GM21447 (cell line): ENCODE data around the gene RHD.
"Not testable (repeated sequence)": the region's sequence is repeated elsewhere in the genome, so short reads cannot be mapped to it uniquely, and the experiment has no call there.

ENCODE experiments used
- ATAC-seq: cut with Tn5 transposase; IDR thresholded peaks from one replicate; pipeline ENCODE4 v1.9.1; 2021; ENCODE audit not compliant: unreplicated experiment

RHD gene

DNA sequence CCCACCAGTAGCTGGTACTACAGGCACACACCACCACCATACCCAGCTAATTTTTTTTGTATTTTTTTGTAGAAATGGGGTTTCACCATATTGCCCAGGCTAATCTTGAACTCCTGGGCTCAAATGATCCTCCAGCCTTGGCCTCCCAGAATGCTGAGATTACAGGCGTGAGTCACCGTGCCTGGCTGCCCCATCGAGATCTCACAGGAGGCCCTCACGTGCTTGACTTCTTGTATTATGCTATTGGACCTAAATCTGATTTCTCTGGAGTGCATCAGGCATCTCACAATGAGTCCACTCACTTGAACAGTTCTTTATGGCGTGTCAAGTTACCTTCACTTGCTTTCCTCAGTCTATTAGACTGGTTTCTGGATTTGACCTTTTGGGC is 15.7 kb upstream of the RHD start:
- ATAC-seq, result no peak

DNA sequence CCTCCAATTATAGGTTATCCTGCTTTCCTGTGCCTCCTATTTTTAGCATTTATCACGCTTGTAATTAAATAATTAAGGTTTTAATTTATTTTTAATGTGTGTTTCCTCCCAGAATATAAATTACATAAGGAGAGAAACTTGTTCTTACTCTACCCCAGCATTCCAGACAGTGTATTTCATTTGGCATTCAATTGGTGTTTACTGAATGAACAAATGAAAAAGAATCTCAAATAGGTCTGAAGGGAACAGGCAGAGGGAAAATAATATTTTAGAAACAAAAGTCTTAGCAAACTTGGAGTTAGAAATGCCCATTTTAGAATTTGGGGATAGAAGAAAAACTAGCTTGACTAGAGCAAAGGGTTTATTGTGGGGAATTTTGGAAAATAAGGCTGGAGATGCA is 15.1 kb upstream of the RHD start:
- ATAC-seq, result no peak

DNA sequence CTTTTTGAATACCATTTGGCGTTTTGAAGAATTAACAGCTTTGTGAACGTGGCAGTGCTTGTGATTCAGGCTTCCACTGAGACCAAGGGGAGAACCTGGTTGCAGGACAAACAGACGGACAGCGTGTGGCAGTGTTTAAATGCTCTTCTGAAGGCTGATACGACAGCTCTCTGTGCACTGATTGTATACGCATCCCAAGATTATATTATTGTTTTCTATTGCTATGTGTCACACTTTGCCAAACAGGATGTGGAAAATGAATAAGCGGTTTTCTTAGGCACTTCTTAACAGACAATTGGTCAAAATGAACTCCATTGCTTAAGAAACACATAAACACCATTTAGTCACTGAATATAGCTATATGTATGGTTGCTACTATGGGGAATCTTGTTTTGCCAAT is 12.5 kb upstream of the RHD start:
- not testable (repeated sequence) for ATAC-seq

DNA sequence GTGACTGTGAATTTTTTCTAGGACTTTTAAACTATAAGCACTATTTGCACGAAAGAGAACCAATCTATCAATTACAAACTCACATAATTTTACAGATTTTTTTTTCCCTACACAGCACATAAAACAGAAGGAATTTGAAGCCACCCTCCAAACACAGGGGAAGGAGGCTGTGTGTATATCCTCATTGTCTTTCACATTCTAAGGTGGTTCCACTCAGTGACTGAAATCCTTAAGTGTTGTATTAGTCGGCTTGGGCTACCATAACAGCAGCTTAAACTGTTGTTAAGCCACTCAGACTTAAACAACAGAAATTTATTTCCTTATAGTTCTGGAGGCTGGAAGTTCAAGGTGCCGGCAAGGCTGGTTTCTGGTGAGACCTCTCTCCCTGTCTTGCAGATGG is 12.0 kb upstream of the RHD start:
- not testable (repeated sequence) for ATAC-seq

DNA sequence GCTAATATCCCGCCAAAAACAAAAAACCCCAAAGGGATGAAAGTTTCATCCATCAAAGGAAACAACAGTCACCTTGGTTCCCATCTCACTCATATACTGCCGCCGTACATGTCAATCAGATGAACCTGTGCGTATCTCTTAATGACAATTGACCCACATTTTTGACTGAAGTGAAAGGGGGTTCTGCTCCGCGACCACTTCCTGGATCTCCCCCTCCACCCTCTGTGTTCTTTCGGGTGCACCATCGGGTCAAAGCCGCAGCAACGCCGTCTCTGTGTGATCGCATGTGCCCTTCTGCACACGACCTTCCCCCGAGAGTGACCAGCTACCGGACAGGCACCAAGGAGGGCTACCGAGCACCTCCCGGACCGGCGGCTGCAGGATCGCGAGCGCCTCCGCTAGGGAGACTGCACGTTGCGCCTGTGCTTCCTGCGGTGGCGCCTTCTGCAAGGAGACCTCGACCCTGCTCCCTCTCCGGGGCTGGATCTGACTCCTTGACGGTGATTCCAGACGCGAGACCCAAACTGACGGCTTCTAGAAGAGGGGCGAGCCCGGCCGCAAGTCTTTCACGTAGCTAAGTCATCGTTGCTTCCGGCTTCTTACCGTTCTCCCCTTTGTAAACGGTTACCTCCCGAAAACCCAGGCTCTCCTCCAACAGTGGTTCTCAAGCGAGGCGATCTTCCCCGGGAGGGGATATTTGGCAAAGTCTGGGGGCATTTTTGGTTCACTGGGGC is 5.6 kb upstream of the RHD start:
- peak; percentile 14 for ATAC-seq

DNA sequence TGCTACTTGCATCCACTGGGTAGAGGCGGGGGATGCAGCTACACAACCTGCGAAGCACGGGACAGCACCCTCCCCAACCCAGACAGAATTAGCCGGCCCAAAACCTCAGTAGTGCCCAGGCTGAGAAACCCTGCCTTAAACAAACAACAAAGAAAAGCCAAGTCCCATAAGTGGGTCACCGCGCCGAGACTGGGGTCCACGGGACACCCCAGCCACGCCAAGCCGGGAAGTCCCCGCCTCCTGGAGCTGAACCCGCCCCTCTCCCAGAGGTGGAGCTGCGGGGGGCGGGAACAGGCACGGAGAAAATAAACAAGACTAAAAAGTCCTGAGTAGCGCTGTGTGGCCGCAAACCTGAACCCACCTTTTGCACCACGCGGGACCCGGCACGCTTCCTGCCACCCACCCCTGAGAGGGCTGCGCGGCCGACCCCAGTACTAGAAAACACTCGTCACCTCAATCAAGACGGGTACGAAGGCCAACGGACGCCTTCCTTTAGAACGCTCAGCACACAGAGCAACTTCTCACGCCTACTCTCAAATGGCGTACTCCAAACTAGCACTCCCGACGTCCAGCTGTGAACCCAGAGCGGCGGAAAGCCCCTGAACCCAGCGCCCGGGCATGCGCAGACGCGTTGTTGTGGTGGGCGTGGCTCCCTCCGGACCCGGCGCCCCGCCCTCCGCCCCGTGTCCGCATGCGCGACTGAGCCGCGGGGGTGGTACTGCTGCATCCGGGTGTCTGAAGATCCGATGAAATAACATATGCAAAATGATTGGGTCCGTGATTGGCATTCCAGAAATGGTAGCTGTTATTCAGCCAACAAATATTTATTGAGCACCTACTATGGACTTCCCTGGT is 4.8 kb upstream of the RHD start:
- peak; percentile 60 for ATAC-seq

DNA sequence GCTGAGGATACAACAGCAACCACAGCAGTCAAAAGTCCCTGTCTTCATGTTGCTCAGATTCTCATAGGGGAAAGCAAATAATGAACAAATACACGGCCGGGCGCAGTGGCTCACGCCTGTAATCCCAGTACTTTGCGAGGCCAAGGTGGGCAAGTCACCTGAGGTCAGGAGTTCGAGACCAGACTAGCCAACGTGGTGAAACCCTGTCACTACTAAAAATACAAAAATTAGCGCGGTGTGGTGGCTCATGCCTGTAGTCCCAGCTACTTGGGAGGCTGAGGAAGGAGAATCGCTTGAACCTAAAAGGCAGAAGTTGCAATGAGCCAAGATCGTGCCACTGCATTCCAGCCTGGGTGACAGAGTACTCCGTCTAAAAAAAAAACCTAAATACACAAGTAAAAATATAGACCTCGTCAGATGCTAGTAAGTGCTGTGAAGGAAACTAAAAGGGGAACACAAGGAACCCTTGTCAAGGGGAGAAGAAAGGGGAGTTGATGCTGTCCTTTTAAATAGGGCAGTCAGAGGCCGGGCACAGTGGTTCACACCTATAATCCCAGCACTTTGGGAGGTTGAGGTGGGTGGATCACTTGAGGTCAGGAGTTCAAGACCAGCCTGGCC is 4.1 kb upstream of the RHD start:
- not testable (repeated sequence) for ATAC-seq

DNA sequence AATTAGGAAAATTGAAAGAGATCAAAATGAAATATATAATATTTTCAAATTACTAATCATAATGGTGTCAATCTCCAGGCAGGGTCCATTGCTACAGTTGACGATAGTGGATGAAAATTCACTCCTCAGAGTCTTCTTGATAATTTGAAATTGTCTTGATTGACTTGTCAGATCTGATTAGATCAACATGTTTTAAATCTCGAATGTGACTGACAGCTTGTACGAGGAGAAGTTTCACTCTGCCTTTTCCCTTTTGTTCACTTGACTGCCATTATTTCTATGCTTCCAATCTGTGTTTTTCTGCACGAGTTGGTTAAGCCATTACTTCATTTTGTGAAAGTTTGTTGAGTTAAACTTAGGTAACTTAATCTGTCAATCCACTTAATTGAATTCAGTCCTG is 3.3 kb downstream of the RHD start:
- not testable (repeated sequence) for ATAC-seq

DNA sequence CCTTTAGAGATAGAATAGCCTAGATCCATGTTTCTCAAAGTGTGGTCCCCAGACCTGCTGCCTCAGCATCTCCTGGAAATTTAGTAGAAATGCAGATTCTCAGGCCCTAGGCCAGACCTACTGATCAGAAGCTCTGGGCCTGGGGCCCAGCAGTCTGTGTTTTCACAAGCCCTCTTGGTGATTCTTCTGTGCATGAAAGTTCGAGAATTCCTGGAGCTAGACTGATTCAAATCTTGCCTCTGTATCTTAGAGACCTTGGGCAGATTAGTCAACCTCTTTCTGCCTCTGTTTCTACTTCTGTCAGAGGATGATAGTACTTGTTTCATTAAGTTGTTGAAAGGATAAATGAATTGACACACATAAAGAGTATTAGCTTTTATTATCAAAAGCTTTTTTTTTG is 5.0 kb downstream of the RHD start:
- ATAC-seq, result not testable (repeated sequence)

DNA sequence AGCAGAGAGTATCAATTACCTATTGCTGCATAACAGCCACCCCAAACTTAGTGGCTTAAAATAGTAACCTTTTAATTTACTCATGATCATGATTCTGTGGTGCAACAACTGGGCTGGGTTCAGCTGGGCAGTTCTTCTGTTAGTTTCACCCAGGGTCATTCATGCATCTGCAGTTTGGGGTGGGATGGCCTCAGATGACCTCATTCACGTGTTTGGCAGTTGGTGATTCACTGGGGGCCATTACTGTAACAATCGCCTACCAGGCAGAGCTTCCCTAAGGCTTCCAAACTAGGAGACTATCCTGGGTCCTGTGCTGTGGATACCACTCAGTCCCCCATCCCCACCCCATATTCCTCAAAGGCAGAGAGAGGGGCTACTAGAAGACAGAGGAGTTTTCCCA is 6.0 kb downstream of the RHD start:
- not testable (repeated sequence) for ATAC-seq

DNA sequence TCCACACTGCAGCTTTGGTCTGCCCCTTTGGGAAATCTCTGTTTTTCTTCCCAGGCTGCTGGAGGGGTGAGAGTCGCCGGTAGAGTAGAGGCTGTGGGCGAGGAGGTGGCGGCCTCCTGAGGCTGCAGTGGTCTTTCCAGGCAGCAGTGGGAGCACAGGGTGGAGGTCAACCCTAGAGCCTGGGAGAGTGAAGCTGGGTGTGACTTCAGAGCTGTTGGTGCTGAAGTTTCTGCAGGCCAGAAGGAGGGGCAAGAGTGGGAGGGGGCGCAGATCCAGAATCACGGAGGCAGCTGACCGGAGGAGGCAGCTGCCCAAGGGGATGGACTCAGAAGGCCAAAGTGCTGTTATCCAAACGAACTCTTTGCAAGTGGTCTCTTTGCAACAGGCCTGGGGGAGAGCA is 6.5 kb downstream of the RHD start:
- ATAC-seq, result not testable (repeated sequence)

DNA sequence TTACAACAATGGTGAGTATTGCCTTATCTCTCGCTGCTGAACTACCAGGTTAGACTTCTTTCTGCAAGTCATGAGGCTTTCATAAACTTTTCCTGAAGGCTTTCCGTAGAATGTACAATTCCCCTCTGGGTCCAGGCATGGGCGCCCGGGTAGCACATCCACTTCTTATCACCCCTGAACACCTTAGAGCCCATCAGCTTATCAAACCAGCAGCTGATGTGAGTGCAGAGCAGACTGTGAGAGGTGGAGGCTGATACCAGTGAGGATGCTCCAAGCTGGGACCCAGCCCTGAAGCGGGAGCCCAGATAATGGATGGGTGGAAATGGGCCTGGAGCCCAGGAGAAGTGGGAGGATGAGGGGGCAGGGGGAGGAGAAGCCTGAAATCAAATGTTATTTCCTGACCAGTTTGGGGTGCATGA is 7.4 kb downstream of the RHD start:
- ATAC-seq, result not testable (repeated sequence)

DNA sequence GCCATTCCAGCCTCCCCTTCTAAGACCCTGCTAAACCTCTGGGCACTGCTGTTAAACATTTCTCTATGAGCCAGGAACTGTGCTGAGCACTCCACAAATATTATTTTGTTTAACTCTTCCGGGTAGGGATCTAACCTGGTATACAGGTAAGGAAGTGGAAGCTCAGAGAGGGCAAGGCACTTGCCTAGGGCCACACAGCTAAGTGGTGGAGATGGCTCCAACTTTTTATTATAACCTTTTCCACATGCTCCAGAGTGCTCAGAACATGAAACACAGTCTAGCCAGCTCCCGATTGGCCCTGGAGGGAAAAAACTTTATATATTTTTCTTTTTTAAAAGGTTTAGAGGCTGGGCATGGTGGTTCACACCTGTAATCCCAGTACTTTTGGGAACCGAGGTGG is 13.6 kb downstream of the RHD start:
- ATAC-seq, result not testable (repeated sequence)

DNA sequence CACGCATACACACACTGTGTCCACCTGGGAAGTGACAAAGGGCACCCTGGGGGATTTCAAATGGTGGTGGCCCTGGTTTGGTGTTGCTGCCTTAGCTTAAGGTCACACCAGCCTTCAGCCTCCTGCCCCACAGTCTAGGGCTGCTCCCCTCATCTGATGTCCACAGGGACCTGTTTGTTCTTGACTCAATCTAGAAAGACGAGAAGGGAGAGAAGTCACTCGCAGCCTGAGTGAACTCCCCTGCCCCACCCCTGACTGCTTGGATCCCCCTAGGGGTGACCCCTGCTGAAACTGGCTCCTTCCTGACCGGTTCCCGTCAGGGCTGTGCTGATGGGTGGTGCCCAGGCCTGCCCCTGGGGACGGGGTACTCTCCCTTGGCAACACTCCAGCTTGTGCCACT is 14.9 kb downstream of the RHD start:
- ATAC-seq, result not testable (repeated sequence)

DNA sequence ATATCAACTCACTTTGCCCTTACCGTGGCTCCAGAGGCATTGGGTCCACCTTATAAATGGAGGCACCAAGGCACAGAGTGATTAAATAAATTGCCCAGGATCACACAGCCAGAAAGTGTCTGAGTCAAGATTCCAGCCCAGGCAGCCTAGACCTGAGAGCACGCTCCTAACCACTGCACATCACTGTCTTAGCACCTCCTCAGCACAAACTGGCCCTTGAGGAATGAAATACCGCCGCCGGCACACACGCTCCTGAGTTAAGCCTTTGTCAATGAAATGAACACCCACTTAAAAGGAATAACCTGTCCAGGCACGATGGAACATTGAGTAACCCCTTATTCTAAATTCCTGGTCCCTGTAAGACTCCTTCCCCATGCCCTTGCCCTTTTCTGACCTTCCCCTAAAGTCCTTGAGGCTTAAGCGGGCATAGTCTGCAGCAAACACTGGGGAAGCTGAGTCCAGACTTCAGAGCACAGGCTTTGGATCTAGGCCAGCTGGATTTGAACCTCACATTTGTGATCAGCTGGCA is 16.3 kb downstream of the RHD start:
- ATAC-seq, result not testable (repeated sequence)

DNA sequence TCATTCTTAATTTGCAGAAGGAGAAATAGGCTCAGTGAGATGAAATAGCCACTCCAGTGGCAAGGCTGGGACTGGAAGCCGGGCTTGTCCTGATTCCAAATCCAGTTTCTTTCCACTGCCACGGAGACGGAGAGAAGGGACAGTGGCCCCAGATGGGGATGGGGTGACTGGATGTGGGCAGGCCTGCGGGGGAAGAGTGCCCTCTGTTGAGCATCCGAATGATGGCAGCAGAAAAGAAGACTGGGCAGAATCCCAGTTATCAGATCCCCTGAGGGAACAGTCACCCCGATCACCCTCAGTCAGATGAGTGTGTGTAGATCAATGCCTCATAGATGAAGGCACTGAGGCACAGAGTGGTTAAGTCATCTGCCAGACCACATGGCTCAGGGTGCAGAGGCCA is 17.7 kb downstream of the RHD start:
- not testable (repeated sequence) for ATAC-seq

DNA sequence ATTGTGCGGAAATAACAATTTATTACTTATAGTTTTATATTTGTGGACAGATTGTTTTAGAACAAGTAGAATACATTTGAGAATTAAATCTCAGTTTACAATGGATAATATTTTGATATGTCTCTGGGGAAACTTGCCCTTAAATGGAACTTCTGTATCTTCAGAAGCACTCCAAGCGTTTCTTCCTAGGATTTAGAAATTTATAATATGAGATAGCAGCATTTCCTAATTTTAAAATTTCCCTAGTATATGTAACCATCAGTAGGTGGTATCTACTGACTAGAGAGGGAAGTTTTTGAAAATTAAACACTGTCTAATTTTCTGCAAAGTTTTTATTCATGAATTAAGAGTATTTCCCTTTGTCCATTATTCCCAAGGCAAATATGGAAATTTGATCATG is 21.1 kb downstream of the RHD start:
- not testable (repeated sequence) for ATAC-seq

DNA sequence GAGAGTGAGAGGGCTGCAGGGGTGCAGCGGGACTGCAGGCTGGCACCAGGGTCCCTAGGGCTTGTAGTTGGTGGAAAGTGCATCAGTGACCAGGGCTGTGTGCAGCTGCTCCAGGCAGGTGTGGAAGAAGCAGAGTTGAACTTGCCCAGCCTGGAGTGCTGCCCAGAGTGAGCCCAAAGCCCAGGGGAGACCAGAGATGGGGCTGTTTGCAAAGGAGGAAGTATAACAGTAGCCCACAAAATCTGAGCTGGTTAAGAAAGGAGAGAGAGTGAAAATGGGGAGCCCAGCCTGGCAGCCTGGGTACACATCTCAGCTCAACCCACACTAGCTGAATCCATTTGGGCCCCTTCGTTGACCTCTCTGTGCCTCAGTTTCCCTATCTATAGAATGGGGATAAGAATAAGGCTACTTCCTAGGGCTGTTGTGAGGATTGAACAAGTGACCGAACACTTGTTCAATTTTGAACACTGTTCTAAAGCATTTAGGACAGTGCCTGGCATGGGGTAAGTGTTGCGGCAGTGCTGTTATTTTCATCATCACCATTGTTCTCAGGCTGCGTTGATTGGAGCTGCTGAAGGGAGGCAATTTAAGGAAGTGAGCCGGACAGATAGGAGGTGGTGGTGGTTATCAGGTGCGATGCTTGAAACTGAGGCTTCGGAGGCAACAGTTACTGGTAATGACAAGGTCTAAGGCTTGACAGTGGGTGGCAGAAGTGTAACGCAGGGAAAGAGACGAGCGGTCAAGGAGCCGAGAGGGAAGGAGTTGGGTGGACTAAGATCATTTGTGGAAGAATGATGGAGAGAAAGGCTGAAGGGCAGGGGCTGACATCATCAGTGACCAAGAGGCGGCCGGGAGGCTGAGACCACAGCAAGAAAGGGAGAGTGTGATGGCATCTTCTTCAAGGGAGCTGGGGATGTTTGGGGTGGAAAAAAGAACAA is 22.8 kb downstream of the RHD start:
- not testable (repeated sequence) for ATAC-seq

DNA sequence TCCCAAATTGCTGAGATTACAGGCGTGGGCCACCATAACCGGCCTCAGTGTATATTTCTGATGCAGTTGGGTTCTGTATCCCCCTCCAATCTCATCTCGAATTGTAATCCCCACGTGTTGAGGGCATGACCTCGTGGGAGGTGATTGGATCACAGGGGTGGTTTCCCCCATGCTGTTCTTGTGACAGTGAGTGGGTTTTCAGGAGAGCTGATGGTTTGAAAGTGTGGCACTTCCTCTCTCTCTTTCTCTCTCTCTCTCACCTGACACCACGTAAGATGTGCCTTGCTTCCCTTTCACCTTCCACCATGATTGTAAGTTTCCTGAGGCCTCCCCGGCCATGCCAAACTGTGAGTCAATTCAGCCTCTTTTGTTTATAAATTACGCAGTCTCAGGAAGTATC is 24.2 kb downstream of the RHD start:
- not testable (repeated sequence) for ATAC-seq

DNA sequence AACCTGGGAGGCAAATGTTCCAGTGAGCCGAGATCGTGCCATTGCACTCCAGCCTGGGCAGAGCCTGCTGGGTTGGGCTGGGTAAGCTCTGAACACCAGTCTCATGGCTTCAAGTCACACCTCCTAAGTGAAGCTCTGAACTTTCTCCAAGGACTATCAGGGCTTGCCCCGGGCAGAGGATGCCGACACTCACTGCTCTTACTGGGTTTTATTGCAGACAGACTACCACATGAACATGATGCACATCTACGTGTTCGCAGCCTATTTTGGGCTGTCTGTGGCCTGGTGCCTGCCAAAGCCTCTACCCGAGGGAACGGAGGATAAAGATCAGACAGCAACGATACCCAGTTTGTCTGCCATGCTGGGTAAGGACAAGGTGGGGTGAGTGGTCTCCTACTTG is 28.4 kb downstream of the RHD start:
- not testable (repeated sequence) for ATAC-seq
